GM12875 (cell line): Measurements from ENCODE around the gene GOLGA6D.
"Not testable (repeated sequence)": the region's sequence is repeated elsewhere in the genome, so short reads cannot be mapped to it uniquely, and the experiment has no call there.

Experiments
- H3K4me3 ChIP-seq: one replicate; pipeline ENCODE4 v1.5.1; 2011; ENCODE audit warnings: low read depth, low read length, control low read depth
- TF ChIP-seq, protein P1 (sequence below): IDR thresholded peaks from 2 replicates; pipeline ENCODE4 v1.5.1; 2011; ENCODE audit warnings: low read depth, mild to moderate bottlenecking, control low read depth, inconsistent platforms, low read length, moderate library complexity, borderline replicate concordance; ENCODE audit not compliant: insufficient read depth

The GOLGA6D gene, protein sequence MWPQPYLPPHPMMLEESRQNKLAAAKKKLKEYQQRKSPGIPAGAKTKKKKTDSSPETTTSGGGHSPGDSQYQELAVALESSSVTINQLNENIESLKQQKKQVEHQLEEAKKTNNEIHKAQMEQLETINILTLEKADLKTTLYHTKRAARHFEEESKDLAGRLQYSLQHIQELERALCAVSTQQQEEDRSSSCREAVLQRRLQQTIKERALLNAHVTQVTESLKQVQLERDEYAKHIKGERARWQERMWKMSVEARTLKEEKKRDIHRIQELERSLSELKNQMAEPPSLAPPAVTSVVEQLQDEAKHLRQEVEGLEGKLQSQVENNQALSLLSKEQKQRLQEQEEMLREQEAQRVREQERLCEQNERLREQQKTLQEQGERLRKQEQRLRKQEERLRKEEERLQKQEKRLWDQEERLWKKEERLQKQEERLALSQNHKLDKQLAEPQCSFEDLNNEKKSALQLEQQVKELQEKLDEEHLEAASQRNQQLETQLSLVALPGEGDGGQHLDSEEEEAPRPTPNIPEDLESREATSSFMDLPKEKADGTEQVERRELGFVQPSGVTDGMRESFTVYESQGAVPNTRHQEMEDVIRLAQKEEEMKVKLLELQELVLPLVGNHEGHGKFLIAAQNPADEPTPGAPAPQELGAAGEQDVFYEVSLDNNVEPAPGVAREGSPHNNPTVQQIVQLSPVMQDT

DNA sequence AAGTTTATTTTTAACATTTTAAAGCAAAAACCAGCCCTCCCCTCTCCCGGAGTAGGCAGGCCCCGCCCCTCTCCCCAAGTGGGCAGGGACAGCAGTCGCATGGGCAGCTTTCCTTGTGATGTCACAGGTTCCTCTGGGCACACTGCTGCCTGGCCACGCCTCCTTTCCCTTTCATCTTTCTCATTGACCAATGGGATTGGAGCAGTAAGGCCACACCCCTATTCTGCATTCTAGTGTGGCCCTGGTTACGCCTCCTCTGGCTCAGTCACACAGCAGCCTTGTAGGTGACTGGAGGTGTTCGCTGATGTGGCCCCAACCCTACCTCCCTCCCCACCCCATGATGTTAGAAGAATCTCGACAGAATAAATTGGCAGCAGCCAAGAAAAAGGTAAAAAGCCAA lies at the start of gene GOLGA6D:
GOLGA6D (plus strand) TSS at position 264 of the 400 bp plus-strand sequence; CDS start at position 305, 41 bp downstream.
- H3K4me3 ChIP-seq, result not testable (repeated sequence)

DNA sequence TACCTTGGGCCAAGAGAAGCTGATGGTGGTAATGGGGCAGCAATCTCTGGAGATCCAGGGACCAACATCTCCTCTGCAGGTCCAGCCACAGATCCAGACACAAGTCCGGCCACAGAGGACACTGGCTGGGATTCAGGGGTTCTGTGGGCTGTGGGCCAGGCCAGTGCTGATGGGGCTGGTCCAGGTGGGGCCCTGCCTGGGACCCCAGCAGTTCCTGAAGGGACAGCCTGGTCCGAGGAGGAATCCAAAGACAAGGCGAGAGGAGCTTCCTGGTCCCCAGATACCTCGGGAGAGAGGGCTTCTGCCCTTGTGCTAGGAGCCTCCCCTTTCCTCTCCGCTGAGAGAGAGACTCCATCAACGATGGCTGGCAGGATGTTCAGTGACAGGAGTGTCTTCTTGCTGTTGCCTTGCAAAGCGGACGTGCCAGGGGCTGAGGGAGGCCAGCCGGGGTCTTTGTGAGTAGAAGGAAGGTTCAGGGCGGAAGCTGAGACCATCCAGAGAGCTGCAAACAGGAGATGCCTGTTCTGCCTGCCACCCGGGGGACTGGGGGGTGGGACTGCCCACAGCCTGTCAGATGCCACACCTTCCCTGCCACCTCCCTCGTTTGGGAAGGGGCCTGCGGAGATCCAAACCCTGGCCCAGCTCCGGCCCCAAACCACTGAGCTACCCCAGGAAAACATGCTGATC lies 49.0 kb upstream of the GOLGA6D start:
- TF ChIP-seq, protein P1, sequence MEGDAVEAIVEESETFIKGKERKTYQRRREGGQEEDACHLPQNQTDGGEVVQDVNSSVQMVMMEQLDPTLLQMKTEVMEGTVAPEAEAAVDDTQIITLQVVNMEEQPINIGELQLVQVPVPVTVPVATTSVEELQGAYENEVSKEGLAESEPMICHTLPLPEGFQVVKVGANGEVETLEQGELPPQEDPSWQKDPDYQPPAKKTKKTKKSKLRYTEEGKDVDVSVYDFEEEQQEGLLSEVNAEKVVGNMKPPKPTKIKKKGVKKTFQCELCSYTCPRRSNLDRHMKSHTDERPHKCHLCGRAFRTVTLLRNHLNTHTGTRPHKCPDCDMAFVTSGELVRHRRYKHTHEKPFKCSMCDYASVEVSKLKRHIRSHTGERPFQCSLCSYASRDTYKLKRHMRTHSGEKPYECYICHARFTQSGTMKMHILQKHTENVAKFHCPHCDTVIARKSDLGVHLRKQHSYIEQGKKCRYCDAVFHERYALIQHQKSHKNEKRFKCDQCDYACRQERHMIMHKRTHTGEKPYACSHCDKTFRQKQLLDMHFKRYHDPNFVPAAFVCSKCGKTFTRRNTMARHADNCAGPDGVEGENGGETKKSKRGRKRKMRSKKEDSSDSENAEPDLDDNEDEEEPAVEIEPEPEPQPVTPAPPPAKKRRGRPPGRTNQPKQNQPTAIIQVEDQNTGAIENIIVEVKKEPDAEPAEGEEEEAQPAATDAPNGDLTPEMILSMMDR, result no peak
- no peak overlapping the region for H3K4me3 ChIP-seq

DNA sequence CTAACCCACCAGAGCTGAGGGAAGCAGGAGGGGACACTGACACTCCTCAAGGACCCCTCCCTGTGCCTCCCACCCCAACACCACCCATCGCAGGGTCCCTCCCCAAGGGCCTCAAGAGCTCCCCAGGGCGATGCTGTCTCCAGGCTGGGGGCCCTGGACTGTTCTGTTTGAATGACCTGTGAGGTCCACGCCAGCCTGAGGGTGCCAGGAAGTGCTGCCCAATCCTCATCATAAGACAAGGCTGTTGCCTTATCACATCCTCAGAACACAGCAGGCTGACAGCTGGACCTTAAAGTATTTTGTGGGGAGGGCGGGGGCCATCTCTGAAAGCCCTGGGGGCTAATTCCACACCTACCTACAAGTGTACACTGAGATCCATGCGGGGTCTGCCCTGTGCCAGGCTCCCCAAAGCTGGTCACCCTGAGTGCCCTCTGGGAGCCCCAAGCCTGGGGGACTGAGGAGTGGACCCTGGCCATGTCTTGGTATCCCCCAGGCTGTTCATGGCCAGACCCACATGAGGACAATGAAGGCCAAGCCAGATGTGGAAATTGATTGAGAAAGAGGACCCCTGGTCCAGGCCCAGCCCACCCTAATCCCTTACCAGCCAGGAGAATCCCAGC lies 48.3 kb upstream of the GOLGA6D start:
- H3K4me3 ChIP-seq, result no peak overlapping the region
- TF ChIP-seq, protein P1, result no peak

DNA sequence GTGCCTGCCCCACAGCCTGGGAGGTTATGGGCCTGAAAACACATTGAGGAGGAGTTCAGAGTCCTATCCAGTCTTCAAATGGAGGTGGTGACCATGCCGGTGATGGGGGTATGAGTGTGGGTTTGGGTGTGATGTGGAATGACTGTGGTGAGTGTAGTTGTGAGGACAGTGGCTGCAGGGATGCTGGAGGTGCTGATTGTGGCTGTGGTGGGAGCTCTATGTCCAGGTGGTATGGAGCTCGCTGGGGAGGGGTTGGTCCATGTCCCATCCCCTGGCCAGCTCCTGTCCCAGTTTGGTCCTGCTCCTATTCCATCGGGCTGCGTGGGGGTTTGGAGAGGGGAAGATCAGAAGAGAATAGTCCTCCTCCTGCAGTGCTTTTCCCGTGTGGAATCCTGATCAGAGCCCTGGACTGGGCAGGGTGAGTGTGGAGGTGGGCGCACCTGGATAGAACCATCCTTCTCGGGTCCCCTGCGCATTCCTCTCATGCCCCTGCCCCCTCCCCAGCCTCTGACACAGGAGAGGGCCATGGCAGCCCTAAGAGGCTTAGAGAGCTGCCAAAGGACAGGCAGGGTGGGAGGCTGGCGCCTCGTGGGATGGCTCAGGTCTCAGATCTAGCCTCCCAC lies 47.5 kb upstream of the GOLGA6D start:
- TF ChIP-seq, protein P1, result no peak
- H3K4me3 ChIP-seq, result no peak overlapping the region

DNA sequence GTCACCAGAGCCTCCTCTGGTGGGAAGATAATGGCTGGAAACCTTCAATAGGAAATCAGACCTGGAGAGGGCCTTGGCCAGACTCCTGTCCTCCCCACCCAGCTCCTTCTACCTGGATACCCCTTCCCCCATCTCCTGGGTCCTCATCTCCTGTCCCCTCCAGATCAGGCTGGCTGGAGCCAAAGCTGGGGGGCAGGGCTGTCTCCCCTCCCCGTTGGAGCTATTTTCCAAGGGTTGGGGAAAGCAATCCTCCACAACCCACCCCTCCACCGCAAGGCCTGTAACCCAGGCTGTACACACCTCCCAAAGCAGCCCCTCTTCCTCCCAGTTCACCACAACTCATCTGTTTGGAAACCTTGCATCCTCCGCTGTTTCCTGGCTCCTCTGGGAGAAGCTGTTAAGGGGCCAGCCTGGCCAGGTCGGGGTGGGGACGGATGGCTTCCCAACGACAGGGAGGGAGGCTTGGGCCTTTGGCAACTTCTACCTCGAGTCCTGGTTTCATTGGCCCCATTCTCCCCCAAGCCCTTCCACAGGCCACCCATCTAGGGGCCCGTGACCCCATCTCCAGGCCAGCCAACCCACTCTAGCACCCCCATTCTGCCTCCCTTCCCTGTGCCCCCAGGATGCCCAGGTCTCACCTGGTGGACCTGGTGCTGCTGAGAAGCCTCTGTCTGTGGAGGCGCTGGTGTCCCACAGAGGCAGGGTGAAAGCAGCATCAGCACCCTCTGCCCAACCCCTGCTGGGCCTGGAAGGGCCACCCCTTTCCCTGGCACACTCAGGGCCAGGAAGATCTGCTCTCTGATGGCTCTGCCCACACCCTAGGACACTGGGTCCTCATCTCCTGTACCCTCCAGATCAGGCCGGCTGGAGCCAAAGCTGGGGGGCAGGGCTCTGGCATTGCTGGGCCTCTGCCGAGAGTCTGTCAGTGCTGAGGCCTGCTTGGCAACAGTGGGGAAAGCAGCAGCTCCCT lies 46.6 kb upstream of the GOLGA6D start:
- TF ChIP-seq, protein P1, result no peak
- no peak overlapping the region for H3K4me3 ChIP-seq

DNA sequence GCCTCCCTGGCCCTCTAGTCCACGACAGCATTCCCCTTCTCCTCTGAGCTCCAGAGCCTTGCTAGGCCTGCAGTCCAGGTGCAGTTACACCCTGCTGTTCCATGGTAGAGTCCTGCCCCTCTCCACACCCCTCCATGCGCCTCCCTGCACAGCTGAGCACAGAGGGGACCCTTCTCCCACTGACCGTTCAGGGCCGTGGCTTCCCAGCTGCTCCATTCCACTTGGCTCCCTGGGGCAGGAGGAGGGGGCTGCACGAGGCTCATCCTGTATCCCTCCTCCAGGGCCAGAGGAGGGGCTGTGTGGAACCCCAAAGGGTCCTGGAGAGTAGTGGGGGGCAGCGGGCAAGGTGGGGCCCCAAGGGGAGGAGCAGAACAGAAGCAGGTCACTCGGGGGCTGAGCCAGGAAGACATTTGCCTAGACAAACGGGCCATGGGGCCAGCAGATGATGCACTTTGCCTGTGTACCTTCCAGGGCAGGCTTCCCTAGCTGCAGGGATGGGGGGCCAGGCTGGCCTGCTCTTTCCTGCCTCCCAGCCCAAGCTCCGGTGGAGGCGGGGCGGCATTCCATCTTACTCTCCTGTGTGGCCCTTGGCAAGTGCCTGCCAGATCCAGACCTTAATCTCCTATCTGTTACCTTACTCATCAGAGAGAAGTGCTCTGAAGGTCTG lies 45.2 kb upstream of the GOLGA6D start:
- TF ChIP-seq, protein P1, result no peak
- H3K4me3 ChIP-seq, result no peak overlapping the region
